Hepatocyte (in vitro differentiated cells): ENCODE measurements around the gene TBRG1.

Source experiments
- EZH2 ChIP-seq: fragments of 200-600 bp; sonication (generic); IDR thresholded peaks from 2 replicates; pipeline ENCODE4 v1.6.1; 2016; ENCODE audit warnings: antibody characterized with exemption, mild to moderate bottlenecking, borderline replicate concordance
- TF ChIP-seq, protein P1 (sequence below): fragments of 200-600 bp; sonication (generic); IDR thresholded peaks from 2 replicates; pipeline ENCODE4 v1.5.1; 2016; ENCODE audit warnings: antibody characterized with exemption, mild to moderate bottlenecking; ENCODE audit not compliant: poor library complexity

DNA sequence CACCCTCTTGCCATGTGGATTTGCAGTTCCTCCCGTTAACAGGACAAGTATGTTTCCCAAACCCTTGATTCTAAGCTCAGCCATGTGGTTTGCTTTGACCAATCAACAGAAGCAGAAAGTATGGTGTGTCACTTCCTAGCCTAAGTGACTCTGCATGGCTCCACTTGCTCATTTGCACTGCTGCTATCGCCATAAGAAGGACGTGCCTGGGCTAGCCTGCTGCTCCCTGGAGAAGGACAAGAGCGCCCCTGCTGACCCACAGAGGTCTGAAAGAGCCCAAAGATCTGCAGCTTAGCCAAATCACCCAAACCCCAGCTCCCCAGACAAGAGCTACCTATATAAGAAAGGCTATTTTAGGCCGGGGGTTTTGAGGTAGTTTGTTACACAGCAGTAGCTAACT, 18.0 kb downstream of the TBRG1 start:
- no peak for TF ChIP-seq EZH2
- TF ChIP-seq, protein P1, sequence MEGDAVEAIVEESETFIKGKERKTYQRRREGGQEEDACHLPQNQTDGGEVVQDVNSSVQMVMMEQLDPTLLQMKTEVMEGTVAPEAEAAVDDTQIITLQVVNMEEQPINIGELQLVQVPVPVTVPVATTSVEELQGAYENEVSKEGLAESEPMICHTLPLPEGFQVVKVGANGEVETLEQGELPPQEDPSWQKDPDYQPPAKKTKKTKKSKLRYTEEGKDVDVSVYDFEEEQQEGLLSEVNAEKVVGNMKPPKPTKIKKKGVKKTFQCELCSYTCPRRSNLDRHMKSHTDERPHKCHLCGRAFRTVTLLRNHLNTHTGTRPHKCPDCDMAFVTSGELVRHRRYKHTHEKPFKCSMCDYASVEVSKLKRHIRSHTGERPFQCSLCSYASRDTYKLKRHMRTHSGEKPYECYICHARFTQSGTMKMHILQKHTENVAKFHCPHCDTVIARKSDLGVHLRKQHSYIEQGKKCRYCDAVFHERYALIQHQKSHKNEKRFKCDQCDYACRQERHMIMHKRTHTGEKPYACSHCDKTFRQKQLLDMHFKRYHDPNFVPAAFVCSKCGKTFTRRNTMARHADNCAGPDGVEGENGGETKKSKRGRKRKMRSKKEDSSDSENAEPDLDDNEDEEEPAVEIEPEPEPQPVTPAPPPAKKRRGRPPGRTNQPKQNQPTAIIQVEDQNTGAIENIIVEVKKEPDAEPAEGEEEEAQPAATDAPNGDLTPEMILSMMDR: no peak
